CD8-positive, alpha-beta memory T cell (primary cell): Measurements from ENCODE around the gene RBM25. TPM values are rescaled to one million over a fixed set of nuclear protein-coding genes. Genes with fewer than 3 reads are reported as not detected.
A peak's percentile ranks its signal among the peaks of the same experiment; 100 is the strongest.

Experiments
- CTCF ChIA-PET: fragments of 350-600 bp; sonication (Branson Sonifier 250); formaldehyde crosslinking; loops from one replicate; lab custom pipeline; 2021; ENCODE audit warnings: antibody characterized with exemption; lab: Charles Lee
- POLR2A ChIA-PET: fragments of 350-600 bp; sonication (Branson Sonifier 250); formaldehyde crosslinking; loops from one replicate; lab custom pipeline; 2021; ENCODE audit warnings: antibody characterized with exemption; lab: Charles Lee
- DNase-seq, 5 donors: peaks; one replicate each; pipeline versions ENCODE4 v3.0.0 to v3.0.0-alpha.2; 2020 to 2022; ENCODE audit warnings: mixed read lengths in 1 of 5
- H3K27ac ChIP-seq: one replicate; pipeline ENCODE4 v1.7.0; 2013; ENCODE audit warnings: low read depth, mild to moderate bottlenecking, low read length, moderate library complexity
- H3K27me3 ChIP-seq: 2 replicates; pipeline ENCODE4 v1.7.0; 2013; ENCODE audit warnings: low read length, mild to moderate bottlenecking; ENCODE audit not compliant: insufficient read depth, poor library complexity, severe bottlenecking
- H3K36me3 ChIP-seq: 2 replicates; pipeline ENCODE4 v1.7.0; 2013; ENCODE audit warnings: mild to moderate bottlenecking, low read length, moderate library complexity; ENCODE audit not compliant: insufficient read depth
- H3K4me1 ChIP-seq: 2 replicates; pipeline ENCODE4 v1.7.0; 2013; ENCODE audit warnings: mild to moderate bottlenecking, low read length, moderate library complexity; ENCODE audit not compliant: insufficient read depth
- H3K4me3 ChIP-seq: 2 replicates; pipeline ENCODE4 v1.7.0; 2013; ENCODE audit warnings: mild to moderate bottlenecking, low read length
- H3K9me3 ChIP-seq: 2 replicates; pipeline ENCODE4 v1.7.0; 2013; ENCODE audit warnings: mild to moderate bottlenecking, low read length
- H3K27ac Mint-ChIP-seq, 8 donors: one replicate each; pipeline ENCODE4 v1.8.0; 2020 to 2021; ENCODE audit warnings: mixed read lengths in 8 of 8, mild to moderate bottlenecking in 6 of 8, inconsistent platforms in 3 of 8, moderate library complexity in 3 of 8
- H3K27me3 Mint-ChIP-seq, 2 donors: one replicate each; pipeline ENCODE4 v1.8.0; 2020 to 2021; ENCODE audit warnings: mixed read lengths in 2 of 2, mild to moderate bottlenecking in 1 of 2, moderate library complexity in 1 of 2
- H3K36me3 Mint-ChIP-seq, 3 donors: one replicate each; pipeline ENCODE4 v1.8.0; 2020 to 2021; ENCODE audit warnings: mixed read lengths in 3 of 3, inconsistent platforms in 1 of 3, mild to moderate bottlenecking in 1 of 3
- H3K4me1 Mint-ChIP-seq, 3 donors: one replicate each; pipeline ENCODE4 v1.8.0; 2020 to 2021; ENCODE audit warnings: mixed read lengths in 3 of 3, inconsistent platforms in 1 of 3, mild to moderate bottlenecking in 1 of 3
- H3K4me3 Mint-ChIP-seq, 7 donors: one replicate each; pipeline ENCODE4 v1.8.0; 2020 to 2021; ENCODE audit warnings: mixed read lengths in 7 of 7, mild to moderate bottlenecking in 6 of 7, moderate library complexity in 4 of 7, inconsistent platforms in 2 of 7
- H3K9me3 Mint-ChIP-seq, 5 donors: one replicate each; pipeline ENCODE4 v1.8.0; 2020 to 2022; ENCODE audit warnings: mixed read lengths in 5 of 5, mild to moderate bottlenecking in 3 of 5, moderate library complexity in 2 of 5, inconsistent platforms in 1 of 5
- polyA plus RNA-seq: library from polyadenylated mRNA; unstranded; fragments of 300-500 nt; fragmentation: Illumina TruSeq; gene quantifications from one replicate; pipeline ENCODE4 v1.2.3, GENCODE V29; 2021
- total RNA-seq, 2 experiments: library from RNA; stranded (reverse); gene quantifications; one replicate each; pipeline ENCODE4 v1.2.3, GENCODE V29; 2021

RBM25 gene
- total and polyA plus RNA-seq, 3 experiments from 2014 or later, result 67.0 to 99.2 (median 96.5) TPM

GRCh38 chr14:73105050-73105449 is 46.7 kb downstream of the RBM25 start:
- no peak for DNase-seq
- POLR2A ChIA-PET, result no interaction called here
- Histone ChIP-seq H3K36me3 (peaks cover 50% of the 10 kb centered on the region), H3K9me3 (no peaks in the 10 kb centered on the region), H3K4me1 (no peaks in the 10 kb centered on the region), H3K27ac (no peak overlapping the region), H3K27me3 (no peaks in the 10 kb centered on the region), H3K4me3 (no peak overlapping the region)
- H3K4me1 Mint-ChIP-seq, result peaks cover 0 to 12% (median 0%) of the 10 kb centered on the region in 3 donors
- no peak overlapping the region for H3K4me3 Mint-ChIP-seq
- CTCF ChIA-PET, result no interaction called here
- H3K27me3 Mint-ChIP-seq, result no peaks in the 10 kb centered on the region
- peaks cover 20 to 82% (median 36%) of the 10 kb centered on the region in 3 donors for H3K36me3 Mint-ChIP-seq
- no peaks in the 10 kb centered on the region for H3K9me3 Mint-ChIP-seq
- H3K27ac Mint-ChIP-seq, result peak overlapping the region in 1 of 8 donors; percentile 64

- Histone ChIP-seq H3K36me3 (peaks cover 53% of the 10 kb centered on the region), H3K4me3 (no peak overlapping the region), H3K27ac (no peak overlapping the region), H3K4me1 (no peaks in the 10 kb centered on the region), H3K27me3 (no peaks in the 10 kb centered on the region), H3K9me3 (no peaks in the 10 kb centered on the region)
- POLR2A ChIA-PET, result no interaction called here
- peaks cover 0 to 7% (median 0%) of the 10 kb centered on the region in 3 donors for H3K4me1 Mint-ChIP-seq
- H3K36me3 Mint-ChIP-seq, result peaks cover 20 to 82% (median 30%) of the 10 kb centered on the region in 3 donors
- no peaks in the 10 kb centered on the region for H3K27me3 Mint-ChIP-seq
- no peaks in the 10 kb centered on the region for H3K9me3 Mint-ChIP-seq
- H3K27ac Mint-ChIP-seq, result peak overlapping the region in 2 of 8 donors; percentile 44 to 56
- no peak for DNase-seq
- CTCF ChIA-PET, result no interaction called here
- no peak overlapping the region for H3K4me3 Mint-ChIP-seq
These were observed 47.4 kb downstream of the RBM25 start for GRCh38 chr14:73105727-73106126.

DNA sequence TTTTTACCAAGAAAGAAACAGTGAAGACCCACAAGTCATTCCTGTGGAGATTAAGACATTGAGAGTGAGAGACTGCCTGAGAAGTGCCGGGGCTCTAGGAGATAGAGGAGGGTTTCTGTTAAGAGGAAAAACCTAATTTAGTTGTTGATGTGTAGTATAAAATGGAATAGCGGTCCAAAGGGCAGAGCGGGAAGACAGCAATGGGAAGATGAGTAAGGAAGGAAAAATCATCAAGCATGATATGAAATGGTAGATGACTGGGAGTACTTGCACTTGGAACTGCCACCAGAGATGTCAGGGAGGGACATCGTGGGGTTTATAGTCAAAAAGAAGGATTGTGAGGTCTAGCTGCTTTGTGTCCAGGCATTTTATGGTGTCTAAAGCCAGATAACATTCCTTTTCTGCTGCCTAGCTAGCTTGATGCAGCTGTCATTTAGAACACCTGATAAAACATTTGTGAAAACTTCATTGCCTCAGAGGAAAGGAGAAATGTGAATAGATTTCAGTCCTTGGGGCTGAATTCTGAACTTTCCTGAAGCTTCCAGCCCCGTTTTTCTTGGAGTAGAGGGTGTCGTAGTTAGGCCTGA is 57.8 kb downstream of the RBM25 start:
- H3K9me3 Mint-ChIP-seq, result no peaks in the 10 kb centered on the region
- POLR2A ChIA-PET, result no interaction called here
- CTCF ChIA-PET, result no interaction called here
- no peak overlapping the region for H3K27ac ChIP-seq
- no peak for DNase-seq
- no peaks in the 10 kb centered on the region for H3K27me3 ChIP-seq
- no peaks in the 10 kb centered on the region for H3K4me1 ChIP-seq
- H3K4me3 Mint-ChIP-seq, result no peak overlapping the region
- no peak overlapping the region for H3K4me3 ChIP-seq
- H3K36me3 Mint-ChIP-seq, result peaks cover 10 to 83% (median 30%) of the 10 kb centered on the region in 3 donors
- H3K27ac Mint-ChIP-seq, result peak overlapping the region in 5 of 8 donors; percentile 3 to 68 (median 59)
- peaks cover 10 to 19% (median 11%) of the 10 kb centered on the region in 3 donors for H3K4me1 Mint-ChIP-seq
- H3K9me3 ChIP-seq, result no peaks in the 10 kb centered on the region
- H3K27me3 Mint-ChIP-seq, result no peaks in the 10 kb centered on the region
- peaks cover 62% of the 10 kb centered on the region for H3K36me3 ChIP-seq

DNA sequence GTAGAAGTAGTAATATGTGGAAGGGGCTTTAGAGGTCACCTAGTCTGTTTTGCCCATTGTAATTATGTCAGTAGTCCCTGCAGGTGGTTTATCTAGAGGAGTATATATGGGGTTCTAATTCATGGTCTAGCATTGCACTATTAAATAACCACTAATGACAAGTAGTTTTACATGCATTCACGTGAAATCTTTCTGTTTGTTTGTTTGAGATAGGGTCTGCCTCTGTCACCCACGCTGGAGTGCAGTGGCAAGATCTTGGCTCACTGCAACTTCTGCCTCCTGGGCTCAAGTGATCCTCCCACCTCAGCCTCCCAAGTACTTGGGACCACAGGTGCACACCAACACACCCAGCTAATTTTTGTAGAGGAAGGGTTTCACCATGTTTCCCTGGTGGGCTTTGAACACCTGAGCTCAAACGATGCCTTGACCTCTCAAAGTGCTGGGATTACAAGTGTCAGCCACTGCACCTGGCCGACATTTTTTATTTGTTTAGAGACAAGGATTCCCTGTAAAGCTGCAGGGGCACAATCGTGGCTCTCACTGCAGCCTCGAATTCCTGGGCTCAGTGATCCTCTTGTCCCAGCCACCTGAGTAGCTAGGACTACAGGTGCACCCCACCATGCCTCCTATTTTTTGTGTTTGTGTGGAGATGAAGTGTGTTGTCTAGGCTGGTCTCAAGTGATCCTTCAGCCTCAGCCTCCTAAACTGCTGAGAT is 66.0 kb downstream of the RBM25 start:
- no peaks in the 10 kb centered on the region for H3K4me1 ChIP-seq
- Mint-ChIP-seq H3K4me3 (no peak overlapping the region), H3K4me1 (no peaks in the 10 kb centered on the region), H3K36me3 (peaks cover 0 to 61% (median 15%) of the 10 kb centered on the region in 3 donors), H3K9me3 (no peaks in the 10 kb centered on the region), H3K27me3 (no peaks in the 10 kb centered on the region), H3K27ac (peak overlapping the region in 2 of 8 donors; percentile 29 to 42)
- H3K4me3 ChIP-seq, result no peak overlapping the region
- H3K9me3 ChIP-seq, result no peaks in the 10 kb centered on the region
- ChIA-PET POLR2A (interaction anchor here (0.7 kb wide), 1 partner anchor 665 kb away, joined by 4 read pairs; no protein-coding TSS in a partner anchor), CTCF (no interaction called here)
- H3K27me3 ChIP-seq, result no peaks in the 10 kb centered on the region
- DNase-seq, result no peak
- H3K36me3 ChIP-seq, result peaks cover 15% of the 10 kb centered on the region
- no peak overlapping the region for H3K27ac ChIP-seq

GRCh38 chr14:73125169-73125588 is 66.8 kb downstream of the RBM25 start:
- Histone ChIP-seq H3K27ac (no peak overlapping the region), H3K4me1 (no peaks in the 10 kb centered on the region), H3K9me3 (no peaks in the 10 kb centered on the region), H3K4me3 (no peak overlapping the region), H3K36me3 (peaks cover 8% of the 10 kb centered on the region), H3K27me3 (no peaks in the 10 kb centered on the region)
- Mint-ChIP-seq H3K27me3 (no peaks in the 10 kb centered on the region), H3K27ac (peak overlapping the region in 2 of 8 donors; percentile 4 to 6), H3K4me3 (no peak overlapping the region), H3K36me3 (peaks cover 0 to 52% (median 8%) of the 10 kb centered on the region in 3 donors), H3K4me1 (no peaks in the 10 kb centered on the region), H3K9me3 (no peaks in the 10 kb centered on the region)
- no peak for DNase-seq
- POLR2A ChIA-PET, result interaction anchor here (1.3 kb wide), 1 partner anchor 11 kb away, joined by 4 read pairs; the partner anchor contains the start of gene PSEN1
- CTCF ChIA-PET, result no interaction called here

DNA sequence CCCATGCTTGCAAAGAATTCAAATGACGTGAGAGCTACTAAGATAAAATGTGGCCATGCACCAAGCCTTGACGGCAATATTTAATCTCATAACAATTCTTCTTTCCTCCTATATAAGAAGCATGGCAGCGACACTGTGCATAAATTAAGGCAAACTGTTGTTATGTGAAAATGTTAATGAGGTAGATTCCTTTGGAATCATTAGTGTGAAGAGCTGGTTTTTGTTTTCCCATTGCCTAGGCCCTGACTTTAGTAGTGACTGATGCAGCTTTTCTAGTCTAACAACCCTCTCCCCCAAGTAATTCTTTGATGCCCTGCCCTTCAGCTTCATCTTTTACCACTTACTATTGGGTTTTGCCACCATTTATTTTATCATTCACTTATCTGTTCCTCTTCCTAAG is 67.4 kb downstream of the RBM25 start:
- ChIA-PET POLR2A (interaction anchor here (1.3 kb wide), 1 partner anchor 10 kb away, joined by 4 read pairs; the partner anchor contains the start of gene PSEN1), CTCF (no interaction called here)
- no peak for DNase-seq
- Mint-ChIP-seq H3K27me3 (no peaks in the 10 kb centered on the region), H3K4me1 (no peaks in the 10 kb centered on the region), H3K36me3 (peaks cover 0 to 47% (median 8%) of the 10 kb centered on the region in 3 donors), H3K27ac (peak overlapping the region in 1 of 8 donors; percentile 4), H3K4me3 (no peak overlapping the region), H3K9me3 (no peaks in the 10 kb centered on the region)
- Histone ChIP-seq H3K27ac (no peak overlapping the region), H3K4me1 (no peaks in the 10 kb centered on the region), H3K27me3 (no peaks in the 10 kb centered on the region), H3K9me3 (no peaks in the 10 kb centered on the region), H3K4me3 (no peak overlapping the region), H3K36me3 (peaks cover 2% of the 10 kb centered on the region)

DNA sequence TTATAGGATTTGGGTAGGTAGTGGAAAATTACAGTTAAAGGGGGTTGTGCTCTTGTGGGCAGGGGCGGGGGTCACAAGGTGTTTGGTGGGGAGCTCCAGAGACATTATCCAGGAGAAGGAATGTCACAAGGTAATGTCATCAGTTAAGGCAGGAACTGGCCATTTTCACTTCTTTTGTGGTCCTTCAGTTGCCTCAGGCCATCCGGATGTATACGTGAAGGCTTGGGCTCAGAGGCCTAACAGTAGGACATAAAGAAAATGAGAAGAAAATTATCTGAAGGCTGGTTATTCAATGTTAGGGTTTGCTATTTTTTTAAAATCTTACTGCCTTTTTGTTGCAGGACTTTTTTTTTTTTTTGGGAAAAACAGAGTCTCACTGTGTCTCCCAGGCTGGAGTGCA is 75.5 kb downstream of the RBM25 start:
- POLR2A ChIA-PET, result interaction anchor here (0.7 kb wide), 1 partner anchor 460 kb away, joined by 6 read pairs; no protein-coding TSS in a partner anchor
- Histone ChIP-seq H3K27me3 (no peaks in the 10 kb centered on the region), H3K27ac (no peak overlapping the region), H3K9me3 (no peaks in the 10 kb centered on the region), H3K4me3 (no peak overlapping the region), H3K36me3 (no peaks in the 10 kb centered on the region), H3K4me1 (peaks cover 10% of the 10 kb centered on the region)
- Mint-ChIP-seq H3K4me1 (peaks cover 20 to 26% (median 24%) of the 10 kb centered on the region in 3 donors), H3K27me3 (peaks cover 0 to 2% of the 10 kb centered on the region in 2 donors), H3K9me3 (peaks cover 0 to 10% (median 2%) of the 10 kb centered on the region in 5 donors), H3K4me3 (peak overlapping the region in 2 of 7 donors; percentile 72 to 82), H3K27ac (peak overlapping the region in 6 of 8 donors; percentile 41 to 86 (median 71)), H3K36me3 (peaks cover 0 to 11% (median 10%) of the 10 kb centered on the region in 3 donors)
- CTCF ChIA-PET, result no interaction called here
- DNase-seq, result no peak

- CTCF ChIA-PET, result no interaction called here
- no peaks in the 10 kb centered on the region for H3K9me3 ChIP-seq
- Mint-ChIP-seq H3K27me3 (peaks cover 0 to 2% of the 10 kb centered on the region in 2 donors), H3K9me3 (peaks cover 0 to 10% (median 2%) of the 10 kb centered on the region in 5 donors), H3K36me3 (peaks cover 0 to 15% (median 10%) of the 10 kb centered on the region in 3 donors), H3K4me3 (peak overlapping the region; percentile 91 to 97 (median 95)), H3K27ac (peak overlapping the region; percentile 92 to 99 (median 98)), H3K4me1 (peaks cover 29 to 37% (median 35%) of the 10 kb centered on the region in 3 donors)
- peaks cover 10% of the 10 kb centered on the region for H3K4me1 ChIP-seq
- no peak for DNase-seq
- peak overlapping the region; percentile 78 for H3K4me3 ChIP-seq
- H3K27ac ChIP-seq, result peak overlapping the region; percentile 94
- no peaks in the 10 kb centered on the region for H3K36me3 ChIP-seq
- no peaks in the 10 kb centered on the region for H3K27me3 ChIP-seq
- POLR2A ChIA-PET, result interaction anchor here (0.6 to 1.9 kb wide), 5 partner anchors 10 to 109 kb away, joined by 4 to 28 read pairs (median 4); partner anchors contain the start of genes RBM25 and ZFYVE1
These were observed 77.7 kb downstream of the RBM25 start for GRCh38 chr14:73136085-73136386.
